Measurements from ENCODE around the gene RSPH1.

RSPH1 gene

DNA sequence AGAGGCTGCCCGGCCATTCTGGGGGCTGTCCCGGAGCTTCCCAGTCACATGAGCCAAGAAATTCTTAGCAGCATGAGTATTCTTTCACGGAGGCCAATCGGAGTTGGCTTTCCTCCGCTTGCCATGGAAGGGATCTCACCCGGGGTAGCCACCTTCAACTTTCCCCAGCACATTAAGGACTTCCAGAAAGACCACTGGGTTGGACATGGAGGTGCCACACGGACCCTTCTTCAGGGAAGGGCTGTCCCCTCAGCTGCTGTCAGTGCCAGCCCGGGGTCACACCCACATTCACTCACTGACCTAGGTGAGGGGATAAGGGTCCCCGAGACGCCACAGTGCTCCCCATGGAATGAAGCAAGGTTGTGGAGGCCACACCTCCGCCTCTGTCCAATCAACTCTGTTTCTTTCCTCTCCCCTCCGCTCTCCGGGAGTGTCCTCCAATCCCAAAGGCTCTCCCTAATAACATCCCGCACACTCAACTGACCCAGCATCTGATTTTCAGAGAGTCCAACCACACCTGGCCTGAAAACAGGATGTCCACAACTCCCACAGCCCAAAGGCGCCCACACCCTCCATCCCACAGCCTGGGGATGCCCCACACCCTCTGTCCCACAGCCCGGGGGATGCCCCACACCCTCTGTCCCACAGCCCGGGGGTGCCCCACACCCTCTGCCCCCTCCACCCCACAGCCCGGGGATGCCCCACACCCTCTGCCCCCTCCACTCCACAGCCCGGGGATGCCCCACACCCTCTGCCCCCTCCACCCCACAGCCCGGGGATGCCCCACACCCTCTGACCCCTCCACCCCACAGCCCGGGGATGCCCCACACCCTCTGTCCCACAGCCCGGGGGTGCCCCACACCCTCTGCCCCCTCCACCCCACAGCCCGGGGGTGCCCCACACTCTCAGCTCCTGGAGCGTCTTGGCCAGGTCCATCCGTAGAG is 19.4 kb downstream of the RSPH1 start:
- TF ChIP-seq, protein P1, sequence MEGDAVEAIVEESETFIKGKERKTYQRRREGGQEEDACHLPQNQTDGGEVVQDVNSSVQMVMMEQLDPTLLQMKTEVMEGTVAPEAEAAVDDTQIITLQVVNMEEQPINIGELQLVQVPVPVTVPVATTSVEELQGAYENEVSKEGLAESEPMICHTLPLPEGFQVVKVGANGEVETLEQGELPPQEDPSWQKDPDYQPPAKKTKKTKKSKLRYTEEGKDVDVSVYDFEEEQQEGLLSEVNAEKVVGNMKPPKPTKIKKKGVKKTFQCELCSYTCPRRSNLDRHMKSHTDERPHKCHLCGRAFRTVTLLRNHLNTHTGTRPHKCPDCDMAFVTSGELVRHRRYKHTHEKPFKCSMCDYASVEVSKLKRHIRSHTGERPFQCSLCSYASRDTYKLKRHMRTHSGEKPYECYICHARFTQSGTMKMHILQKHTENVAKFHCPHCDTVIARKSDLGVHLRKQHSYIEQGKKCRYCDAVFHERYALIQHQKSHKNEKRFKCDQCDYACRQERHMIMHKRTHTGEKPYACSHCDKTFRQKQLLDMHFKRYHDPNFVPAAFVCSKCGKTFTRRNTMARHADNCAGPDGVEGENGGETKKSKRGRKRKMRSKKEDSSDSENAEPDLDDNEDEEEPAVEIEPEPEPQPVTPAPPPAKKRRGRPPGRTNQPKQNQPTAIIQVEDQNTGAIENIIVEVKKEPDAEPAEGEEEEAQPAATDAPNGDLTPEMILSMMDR (IDR thresholded peaks at IDR 0.05; ENCODE audit: low read depth, low read length), result no peak
- in situ Hi-C loops (cut with HindIII; ENCODE audit: low sequenced_read_pairs), result no loop called here
- H3K4me3 ChIP-seq (ENCODE audit: low read depth, low read length), result no peak overlapping the region
- no peak for DNase-seq (ENCODE audit: low read depth, low spot score)

GRCh38 chr21:42475526-42476387 is 20.3 kb downstream of the RSPH1 start:
- in situ Hi-C loops (cut with HindIII; ENCODE audit: low sequenced_read_pairs), result no loop called here
- H3K4me3 ChIP-seq (ENCODE audit: low read depth, low read length), result no peak overlapping the region
- DNase-seq (ENCODE audit: low read depth, low spot score), result no peak
- TF ChIP-seq, protein P1 (IDR thresholded peaks at IDR 0.05; ENCODE audit: low read depth, low read length), result no peak

DNA sequence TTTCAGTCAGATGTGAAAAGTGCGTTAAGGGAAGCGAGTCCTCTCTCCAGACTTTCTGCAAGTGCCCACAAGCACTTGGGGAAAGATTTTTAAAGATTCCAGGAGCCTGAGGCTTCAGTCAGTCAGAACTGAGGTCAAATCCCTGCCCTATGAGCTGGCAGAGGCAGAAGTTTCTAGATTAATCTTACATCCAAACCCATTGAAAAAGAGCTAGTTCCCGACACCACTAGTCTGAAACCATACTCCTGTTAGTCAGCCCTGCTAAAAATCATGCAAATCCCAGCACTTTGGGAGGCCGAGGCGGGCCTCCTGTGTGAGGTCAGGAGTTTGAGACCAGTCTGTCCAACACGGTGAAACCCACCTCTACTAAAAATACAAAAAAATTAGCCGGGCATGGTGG is 21.0 kb downstream of the RSPH1 start:
- no peak for DNase-seq (ENCODE audit: low read depth, low spot score)
- in situ Hi-C loops (cut with HindIII; ENCODE audit: low sequenced_read_pairs), result no loop called here
- TF ChIP-seq, protein P1 (IDR thresholded peaks at IDR 0.05; ENCODE audit: low read depth, low read length), result no peak
- no peak overlapping the region for H3K4me3 ChIP-seq (ENCODE audit: low read depth, low read length)

DNA sequence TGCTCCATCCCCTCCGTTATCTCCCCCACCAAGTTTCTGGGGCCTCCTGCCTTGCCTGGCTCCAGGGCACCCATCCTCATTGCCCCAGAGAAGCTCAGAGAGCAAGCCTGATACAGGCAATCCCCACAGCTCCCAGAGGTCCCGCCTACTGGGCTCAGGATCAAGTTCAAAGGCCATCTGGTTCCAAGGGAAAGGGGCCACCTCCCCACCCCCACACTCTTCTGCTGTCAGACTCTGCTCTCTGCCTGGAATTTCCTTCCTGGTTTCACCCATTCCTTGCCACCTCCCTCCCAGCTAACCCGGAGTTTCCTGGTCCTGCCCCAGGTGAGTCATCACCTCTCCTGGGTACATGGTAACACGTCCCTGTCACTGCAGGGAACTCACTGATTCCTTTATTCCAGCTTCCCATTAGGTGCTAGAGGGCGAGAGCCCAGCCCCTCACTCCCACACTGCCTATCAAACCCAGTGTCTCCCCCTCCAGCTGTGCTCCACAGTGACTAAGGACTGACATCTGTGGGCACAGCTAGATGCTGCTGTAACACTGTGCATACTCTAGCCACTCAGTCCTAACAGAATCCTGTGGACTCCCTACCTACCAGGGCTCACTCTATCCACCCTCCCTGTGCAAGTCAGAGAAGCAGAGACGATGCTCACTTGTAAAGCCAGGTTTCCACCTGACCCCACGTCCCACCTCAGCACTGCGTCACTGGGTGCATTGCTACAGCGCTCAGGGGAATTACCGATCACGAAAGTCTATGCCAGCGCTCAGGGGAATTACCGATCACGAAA is 21.8 kb downstream of the RSPH1 start:
- DNase-seq (ENCODE audit: low read depth, low spot score), result no peak
- H3K4me3 ChIP-seq (ENCODE audit: low read depth, low read length), result no peak overlapping the region
- in situ Hi-C loops (cut with HindIII; ENCODE audit: low sequenced_read_pairs), result no loop called here
- TF ChIP-seq, protein P1 (IDR thresholded peaks at IDR 0.05; ENCODE audit: low read depth, low read length), result no peak

GRCh38 chr21:42473498-42474042 is 22.5 kb downstream of the RSPH1 start:
- no peak for DNase-seq (ENCODE audit: low read depth, low spot score)
- TF ChIP-seq, protein P1 (IDR thresholded peaks at IDR 0.05; ENCODE audit: low read depth, low read length), result no peak
- H3K4me3 ChIP-seq (ENCODE audit: low read depth, low read length), result no peak overlapping the region
- in situ Hi-C loops (cut with HindIII; ENCODE audit: low sequenced_read_pairs), result no loop called here

- in situ Hi-C loops (cut with HindIII; ENCODE audit: low sequenced_read_pairs), result no loop called here
- DNase-seq (ENCODE audit: low read depth, low spot score), result no peak
- TF ChIP-seq, protein P1 (IDR thresholded peaks at IDR 0.05; ENCODE audit: low read depth, low read length), result no peak
- H3K4me3 ChIP-seq (ENCODE audit: low read depth, low read length), result no peak overlapping the region
Measured at GRCh38 chr21:42472521-42472920, 23.5 kb downstream of the RSPH1 start.

Measured in astrocyte of the spinal cord (primary cell).